Glutamatergic neuron (in vitro differentiated cells): ENCODE results near the gene FBLN1. TPM values are rescaled to one million over a fixed set of nuclear protein-coding genes. Genes with fewer than 3 reads are reported as not detected.

Experiments
- DNase-seq: peaks from one replicate; pipeline ENCODE4 v3.0.0; 2022
- H3K27ac Mint-ChIP-seq: one replicate; pipeline ENCODE4 v1.8.0; 2020; ENCODE audit warnings: mild to moderate bottlenecking, mixed read lengths, inconsistent platforms; ENCODE audit not compliant: unreplicated experiment
- H3K27me3 Mint-ChIP-seq: one replicate; pipeline ENCODE4 v1.8.0; 2020; ENCODE audit warnings: mild to moderate bottlenecking, moderate library complexity, mixed read lengths, inconsistent platforms; ENCODE audit not compliant: unreplicated experiment
- H3K36me3 Mint-ChIP-seq: one replicate; pipeline ENCODE4 v1.8.0; 2020; ENCODE audit warnings: mild to moderate bottlenecking, mixed read lengths, inconsistent platforms; ENCODE audit not compliant: unreplicated experiment
- H3K4me1 Mint-ChIP-seq: one replicate; pipeline ENCODE4 v1.8.0; 2020; ENCODE audit warnings: mild to moderate bottlenecking, low read depth, mixed read lengths, inconsistent platforms; ENCODE audit not compliant: unreplicated experiment
- H3K4me3 Mint-ChIP-seq: one replicate; pipeline ENCODE4 v1.8.0; 2020; ENCODE audit warnings: mild to moderate bottlenecking, mixed read lengths, inconsistent platforms; ENCODE audit not compliant: unreplicated experiment
- H3K9me3 Mint-ChIP-seq: one replicate; pipeline ENCODE4 v1.8.0; 2020; ENCODE audit warnings: mild to moderate bottlenecking, moderate library complexity, mixed read lengths, inconsistent platforms; ENCODE audit not compliant: unreplicated experiment
- total RNA-seq: library from RNA; stranded (reverse); fragmentation: NEBNext Ultra II Directional; extraction: Animal tissue kit (Norgen Biotek cat#: 25700); gene quantifications from one replicate; pipeline ENCODE4 v1.2.1, GENCODE V29; 2021; ENCODE audit not compliant: unreplicated experiment
- TF ChIP-seq, protein P1 (sequence below): fragments of 200-600 bp; sonication (generic); IDR thresholded peaks from one replicate; pipeline ENCODE4 v1.5.0; 2021; ENCODE audit not compliant: partially characterized antibody, unreplicated experiment

FBLN1 gene
- total RNA-seq, 1 donor from 2014 or later: 184 TPM

DNA sequence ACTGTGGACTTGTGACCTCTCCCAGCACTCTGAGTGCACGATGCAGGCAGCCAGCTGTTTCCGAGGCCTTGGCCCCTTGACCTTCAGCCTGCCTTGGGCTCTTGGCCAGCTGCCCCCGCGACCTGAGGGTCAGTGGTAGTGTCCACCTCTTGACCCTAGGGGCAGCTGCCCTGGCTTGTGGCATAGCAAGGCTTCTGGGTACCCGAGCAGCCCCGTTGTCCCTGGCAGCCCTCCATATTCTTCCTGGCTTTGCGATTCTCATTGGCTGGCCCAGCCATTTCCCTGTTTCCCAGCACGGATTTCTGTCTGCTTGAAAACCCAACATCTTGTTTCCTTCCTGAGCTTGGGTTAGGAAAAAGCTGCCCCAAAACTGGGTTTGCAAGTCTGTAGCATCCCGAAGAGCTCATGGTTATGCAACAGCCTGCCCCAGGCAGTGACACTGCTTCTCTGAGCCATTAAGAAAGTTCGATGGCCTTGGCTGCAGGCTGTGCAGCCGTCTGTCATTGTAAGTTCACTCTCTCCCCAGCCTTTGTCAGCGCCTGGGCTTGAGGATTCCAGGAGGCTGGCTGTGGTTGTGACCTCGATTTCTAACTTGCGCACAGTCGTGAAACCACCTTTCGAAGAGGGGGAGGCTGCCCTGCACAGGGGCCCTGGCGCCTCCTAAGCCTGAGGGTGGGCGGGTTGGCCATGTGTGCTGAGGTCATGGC, 48.8 kb downstream of the FBLN1 start:
- peaks cover 6% of the 10 kb centered on the region for H3K27me3 Mint-ChIP-seq
- H3K4me1 Mint-ChIP-seq: peaks cover 13% of the 10 kb centered on the region
- DNase-seq: no peak

DNA sequence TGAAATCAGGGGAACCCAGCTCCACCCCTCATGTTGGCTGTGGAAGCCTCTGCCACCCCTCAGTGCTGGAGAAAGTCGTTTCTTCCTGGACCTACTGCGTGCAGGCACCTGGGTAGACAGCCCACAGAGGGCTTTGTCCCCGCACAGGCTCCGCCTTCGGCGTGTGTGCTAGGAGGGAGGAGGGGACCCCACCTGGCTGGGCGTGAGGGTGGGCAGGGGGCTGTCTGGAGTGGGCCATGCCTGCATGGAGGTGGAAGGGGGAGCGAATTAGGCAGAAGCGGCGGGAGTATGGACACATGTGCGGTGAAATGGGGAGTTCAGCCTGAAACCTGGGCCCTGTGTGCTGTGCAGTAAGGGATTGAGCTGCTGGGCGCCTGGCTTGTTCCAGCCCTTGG, 49.3 kb downstream of the FBLN1 start:
- Mint-ChIP-seq H3K27me3 (peaks cover 3% of the 10 kb centered on the region), H3K9me3 (peaks cover 10% of the 10 kb centered on the region), H3K4me1 (peaks cover 13% of the 10 kb centered on the region), H3K36me3 (no peaks in the 10 kb centered on the region), H3K27ac (peak overlapping the region; percentile 76), H3K4me3 (no peak overlapping the region)
- no peak for DNase-seq
- TF ChIP-seq, protein P1, sequence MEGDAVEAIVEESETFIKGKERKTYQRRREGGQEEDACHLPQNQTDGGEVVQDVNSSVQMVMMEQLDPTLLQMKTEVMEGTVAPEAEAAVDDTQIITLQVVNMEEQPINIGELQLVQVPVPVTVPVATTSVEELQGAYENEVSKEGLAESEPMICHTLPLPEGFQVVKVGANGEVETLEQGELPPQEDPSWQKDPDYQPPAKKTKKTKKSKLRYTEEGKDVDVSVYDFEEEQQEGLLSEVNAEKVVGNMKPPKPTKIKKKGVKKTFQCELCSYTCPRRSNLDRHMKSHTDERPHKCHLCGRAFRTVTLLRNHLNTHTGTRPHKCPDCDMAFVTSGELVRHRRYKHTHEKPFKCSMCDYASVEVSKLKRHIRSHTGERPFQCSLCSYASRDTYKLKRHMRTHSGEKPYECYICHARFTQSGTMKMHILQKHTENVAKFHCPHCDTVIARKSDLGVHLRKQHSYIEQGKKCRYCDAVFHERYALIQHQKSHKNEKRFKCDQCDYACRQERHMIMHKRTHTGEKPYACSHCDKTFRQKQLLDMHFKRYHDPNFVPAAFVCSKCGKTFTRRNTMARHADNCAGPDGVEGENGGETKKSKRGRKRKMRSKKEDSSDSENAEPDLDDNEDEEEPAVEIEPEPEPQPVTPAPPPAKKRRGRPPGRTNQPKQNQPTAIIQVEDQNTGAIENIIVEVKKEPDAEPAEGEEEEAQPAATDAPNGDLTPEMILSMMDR: no peak

More for the DNA sequence above, 48.8 kb downstream of the FBLN1 start:
- Mint-ChIP-seq H3K4me3 (peak overlapping the region; percentile 42), H3K27ac (peak overlapping the region; percentile 76), H3K36me3 (no peaks in the 10 kb centered on the region), H3K9me3 (peaks cover 11% of the 10 kb centered on the region)
- TF ChIP-seq, protein P1: no peak

DNA sequence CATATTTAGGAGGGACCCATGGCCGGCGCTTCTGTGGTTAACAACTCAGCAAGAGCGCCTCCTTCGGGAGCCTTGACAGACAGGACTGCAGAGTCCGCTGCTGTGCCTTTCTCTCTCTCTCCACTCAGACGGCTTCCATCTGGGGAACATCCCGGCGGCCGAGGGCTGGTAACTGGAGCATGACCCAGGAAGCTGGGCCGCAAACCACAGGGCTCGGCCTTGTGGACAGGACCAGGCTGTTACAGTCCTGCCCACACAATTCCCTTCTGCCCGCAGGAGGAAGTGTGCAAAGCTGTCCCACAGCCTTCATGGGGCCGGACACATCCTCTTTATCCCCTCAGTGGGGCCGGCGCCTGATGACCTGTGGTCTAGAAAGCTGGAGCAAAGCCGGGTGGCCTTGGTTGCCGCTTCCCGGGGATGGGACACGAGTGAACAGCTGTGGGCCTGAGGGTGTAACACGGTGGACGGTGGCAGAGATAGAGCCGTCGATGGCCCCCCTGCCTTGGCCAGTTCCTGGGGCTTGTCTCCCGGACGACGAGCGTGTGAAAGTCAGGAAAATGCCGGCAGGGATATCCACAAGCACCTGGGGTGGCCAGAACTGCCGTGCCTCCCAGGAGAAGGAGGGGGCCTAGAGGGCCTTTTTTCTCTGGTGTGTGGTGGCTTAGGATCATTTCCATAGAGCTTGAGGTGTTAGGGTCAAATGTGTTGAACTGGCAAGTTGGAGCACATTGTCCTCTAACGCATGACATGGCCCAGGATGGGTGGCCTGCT, 50.1 kb downstream of the FBLN1 start:
- H3K27me3 Mint-ChIP-seq: peaks cover 3% of the 10 kb centered on the region
- H3K4me1 Mint-ChIP-seq: peaks cover 13% of the 10 kb centered on the region
- H3K27ac Mint-ChIP-seq: no peak overlapping the region
- peak overlapping the region; percentile 6 for H3K4me3 Mint-ChIP-seq
- peaks cover 5% of the 10 kb centered on the region for H3K36me3 Mint-ChIP-seq
- TF ChIP-seq, protein P1: no peak
- H3K9me3 Mint-ChIP-seq: peaks cover 9% of the 10 kb centered on the region
- DNase-seq: peak; percentile 56

DNA sequence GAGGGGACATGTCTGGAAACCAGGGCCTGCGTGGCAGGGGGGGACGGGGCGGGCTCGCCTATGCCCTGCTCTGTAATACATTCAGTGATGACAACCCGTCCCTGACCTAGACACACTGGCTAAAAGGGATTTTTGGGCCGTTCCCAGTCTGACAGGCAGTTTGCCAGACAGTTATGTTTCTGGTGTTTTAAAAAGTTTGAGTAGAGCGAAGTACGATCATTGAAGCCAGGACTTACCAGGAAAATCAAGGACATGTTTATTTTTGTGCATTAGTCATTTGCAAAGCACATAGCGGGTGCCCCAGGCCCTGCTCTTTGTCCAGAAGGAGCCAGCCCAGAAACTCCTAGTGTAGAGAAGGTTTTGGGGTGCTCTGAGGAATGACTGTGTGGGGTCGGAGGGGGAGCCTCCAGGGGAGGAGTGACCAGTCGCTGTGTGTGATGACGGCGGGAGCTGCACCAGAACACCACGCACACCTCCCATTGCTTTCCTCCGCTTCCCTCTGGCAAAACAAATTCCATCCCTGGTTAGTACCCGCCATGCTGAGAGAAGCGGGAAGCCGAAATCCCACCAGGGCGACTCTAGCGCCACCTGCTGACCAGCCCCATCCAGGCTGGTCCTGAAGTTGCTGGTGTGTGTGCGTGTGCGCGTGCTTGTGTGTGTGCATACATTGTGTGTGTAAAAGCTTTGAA, 50.8 kb downstream of the FBLN1 start:
- TF ChIP-seq, protein P1: peak; percentile 93
- peak; percentile 92 for DNase-seq
- Mint-ChIP-seq H3K4me3 (no peak overlapping the region), H3K4me1 (peaks cover 13% of the 10 kb centered on the region), H3K27me3 (peaks cover 5% of the 10 kb centered on the region), H3K27ac (peak overlapping the region; percentile 20), H3K36me3 (peaks cover 12% of the 10 kb centered on the region), H3K9me3 (peaks cover 9% of the 10 kb centered on the region)
